GM13977 (cell line): ENCODE data around the gene LCN1.
"Not testable (repeated sequence)": the region's sequence is repeated elsewhere in the genome, so short reads cannot be mapped to it uniquely, and the experiment has no call there.

Experiments
- DNase-seq: peaks from one replicate; pipeline ENCODE4 v3.0.0; 2012; ENCODE audit warnings: low spot score
- CTCF ChIP-seq: IDR thresholded peaks from 2 replicates; pipeline ENCODE4 v1.5.1; 2012; ENCODE audit warnings: mild to moderate bottlenecking, control low read depth; ENCODE audit not compliant: insufficient read depth; ENCODE audit errors: extremely low read depth, missing control alignments
- in situ Hi-C: fragments of 300-500 bp; cut with MboI; formaldehyde crosslinking; loops from one replicate; pipeline ENCODE4 v1.12.0; 2022; ENCODE audit warnings: low sequenced_read_pairs, low pct_unique_long_range_greater_than_20kb, mixed read lengths, inconsistent platforms; ENCODE audit not compliant: unreplicated experiment

The LCN1 gene

GRCh38 chr9:135547756-135548736 is 26.8 kb downstream of the LCN1 start:
- in situ Hi-C loops: no loop called here
- TF ChIP-seq CTCF: no peak
- peak; percentile 11 for DNase-seq

GRCh38 chr9:135549478-135550343 is 28.5 kb downstream of the LCN1 start:
- in situ Hi-C loops, DNase-seq: not testable (repeated sequence)

GRCh38 chr9:135550344-135550918 is 29.2 kb downstream of the LCN1 start:
- in situ Hi-C loops: no loop called here
- no peak for TF ChIP-seq CTCF
- no peak for DNase-seq

- no peak for DNase-seq
- in situ Hi-C loops: no loop called here
- TF ChIP-seq CTCF: no peak
Observed at GRCh38 chr9:135551031-135551430, 29.8 kb downstream of the LCN1 start.

GRCh38 chr9:135551456-135551855 is 30.2 kb downstream of the LCN1 start:
- no peak for DNase-seq
- no peak for TF ChIP-seq CTCF
- in situ Hi-C loops: no loop called here

- no peak for TF ChIP-seq CTCF
- in situ Hi-C loops: no loop called here
- no peak for DNase-seq
Observed at GRCh38 chr9:135552021-135552697, 30.9 kb downstream of the LCN1 start.
